Liver (tissue), 9 donors: ENCODE measurements around the gene NDUFV3. TPM values are rescaled to one million over a fixed set of nuclear protein-coding genes. Genes with fewer than 3 reads are reported as not detected.
"Not testable (repeated sequence)": the region's sequence is repeated elsewhere in the genome, so short reads cannot be mapped to it uniquely, and the experiment has no call there.

ENCODE experiments used
- DNase-seq: peaks from one replicate; pipeline ENCODE4 v3.0.0-alpha.2; 2017; ENCODE audit warnings: low spot score
- H3K27ac ChIP-seq, 2 donors: one replicate each; pipeline ENCODE4 v1.7.0; 2013; ENCODE audit warnings: inconsistent platforms in 2 of 2, low read length in 2 of 2, control low read depth in 1 of 2, low read depth in 1 of 2, mild to moderate bottlenecking in 1 of 2
- H3K27me3 ChIP-seq, 4 donors: one replicate each; pipeline versions ENCODE4 v1.6.1 to v1.7.0; 2013; ENCODE audit warnings: low read length in 3 of 4, inconsistent platforms in 1 of 4, mild to moderate bottlenecking in 1 of 4, moderate library complexity in 1 of 4; ENCODE audit not compliant: control insufficient read depth in 4 of 4, insufficient read depth in 4 of 4
- H3K36me3 ChIP-seq, 4 donors: one replicate each; pipeline versions ENCODE4 v1.6.1 to v1.7.0; 2013; ENCODE audit warnings: low read length in 3 of 4, mild to moderate bottlenecking in 3 of 4, low read depth in 1 of 4, moderate library complexity in 1 of 4; ENCODE audit not compliant: control insufficient read depth in 4 of 4, insufficient read depth in 3 of 4
- H3K4me1 ChIP-seq, 4 donors: one replicate each; pipeline versions ENCODE4 v1.6.1 to v1.7.0; 2013; ENCODE audit warnings: low read length in 3 of 4, mild to moderate bottlenecking in 3 of 4, moderate library complexity in 1 of 4; ENCODE audit not compliant: control insufficient read depth in 4 of 4, insufficient read depth in 4 of 4
- H3K4me3 ChIP-seq, 3 donors: one replicate each; pipeline versions ENCODE4 v1.6.1 to v1.7.0; 2013; ENCODE audit warnings: low read length in 3 of 3, control low read depth in 1 of 3, low read depth in 1 of 3, mild to moderate bottlenecking in 1 of 3
- H3K9ac ChIP-seq, 2 donors: one replicate each; pipeline ENCODE4 v1.7.0; 2013; ENCODE audit warnings: low read length in 2 of 2, mild to moderate bottlenecking in 2 of 2, moderate library complexity in 2 of 2, control low read depth in 1 of 2, low read depth in 1 of 2
- H3K9me3 ChIP-seq, 4 donors: one replicate each; pipeline versions ENCODE4 v1.6.1 to v1.7.0; 2013; ENCODE audit warnings: low read length in 3 of 4; ENCODE audit not compliant: control insufficient read depth in 4 of 4
- EGR1 ChIP-seq, 2 donors: IDR thresholded peaks; 2 replicates each; pipeline ENCODE4 v1.6.1; 2016 to 2018; ENCODE audit warnings: antibody characterized with exemption in 2 of 2, low read depth in 2 of 2
- FOXA1 ChIP-seq: IDR thresholded peaks from 2 replicates; pipeline ENCODE4 v1.6.1; 2016; ENCODE audit warnings: antibody characterized with exemption
- GABPA ChIP-seq, 2 donors: IDR thresholded peaks in 1 of 2; conservative IDR thresholded peaks in 1 of 2; 2 replicates each; pipeline ENCODE4 v1.6.1; 2016; ENCODE audit warnings: antibody characterized with exemption in 2 of 2, mild to moderate bottlenecking in 1 of 2, moderate library complexity in 1 of 2
- HNF4A ChIP-seq, 2 donors: conservative IDR thresholded peaks; 2 replicates each; pipeline ENCODE4 v1.6.1; 2016; ENCODE audit warnings: antibody characterized with exemption in 2 of 2, mild to moderate bottlenecking in 2 of 2
- HNF4G ChIP-seq: IDR thresholded peaks from 2 replicates; pipeline ENCODE4 v1.6.1; 2016; ENCODE audit warnings: antibody characterized with exemption
- JUND ChIP-seq, 2 donors: IDR thresholded peaks; 2 replicates each; pipeline ENCODE4 v1.6.1; 2016; ENCODE audit warnings: antibody characterized with exemption in 2 of 2
- RAD21 ChIP-seq, 2 donors: IDR thresholded peaks; 2 replicates each; pipeline ENCODE4 v1.6.1; 2016; ENCODE audit warnings: antibody characterized with exemption in 2 of 2, mild to moderate bottlenecking in 2 of 2
- RXRA ChIP-seq, 2 donors: IDR thresholded peaks; 2 replicates each; pipeline ENCODE4 v1.6.1; 2017 to 2018; ENCODE audit warnings: antibody characterized with exemption in 2 of 2, mild to moderate bottlenecking in 1 of 2
- TAF1 ChIP-seq: conservative IDR thresholded peaks from 2 replicates; pipeline ENCODE4 v1.6.1; 2016; ENCODE audit warnings: antibody characterized with exemption, mild to moderate bottlenecking
- YY1 ChIP-seq: IDR thresholded peaks from 2 replicates; pipeline ENCODE4 v1.6.1; 2016; ENCODE audit warnings: antibody characterized with exemption, mild to moderate bottlenecking
- WGBS: extraction: QIAGEN DNeasy Blood & Tissue Kit; methylation state at CpG from one replicate; pipeline ENCODE4 v1.1.7; 2013; 5-methylcytosine and 5-hydroxymethylcytosine counted together
- polyA plus RNA-seq, 2 donors: library from polyadenylated mRNA; stranded (reverse) in 1 of 2; unstranded in 1 of 2; fragments of 200-250 nt in 1 of 2; fragments of >200 nt in 1 of 2; fragmentation: Nextera tagmentation in 1 of 2; extraction: Ambion mirVana in 1 of 2; gene quantifications; one replicate each; pipeline versions ENCODE4 v1.2.1 to v1.2.3, GENCODE V29; 2013 to 2015
- total RNA-seq, 2 donors: library from RNA; depleted of rRNA; stranded (reverse); fragments of >200 nt; gene quantifications; one replicate each; pipeline ENCODE4 v1.2.3, GENCODE V29; 2014
- TF ChIP-seq, protein P1 (sequence below): IDR thresholded peaks from 2 replicates; pipeline ENCODE4 v1.6.1; 2016; ENCODE audit warnings: antibody characterized with exemption
- TF ChIP-seq, protein P2 (sequence below): IDR thresholded peaks from 2 replicates; pipeline ENCODE4 v1.6.1; 2016; ENCODE audit warnings: antibody characterized with exemption
- TF ChIP-seq, protein P3 (sequence below): fragments of 150-350 bp; IDR thresholded peaks from 2 replicates; pipeline ENCODE4 v1.5.1; 2017; ENCODE audit warnings: improper control_type of control experiment, low read depth, low read length; ENCODE audit not compliant: missing input control
- TF ChIP-seq, protein P4 (sequence below): IDR thresholded peaks from 2 replicates; pipeline ENCODE4 v1.6.1; 2016; ENCODE audit warnings: antibody characterized with exemption
- donor health status: healthy.
- donor health status: healthy.
- donor health status: healthy.
- donor health status: healthy.
- donor health status: healthy.

Gene NDUFV3
- total and polyA plus RNA-seq, 4 donors = 15.8 to 31.3 (median 21.9) TPM

DNA sequence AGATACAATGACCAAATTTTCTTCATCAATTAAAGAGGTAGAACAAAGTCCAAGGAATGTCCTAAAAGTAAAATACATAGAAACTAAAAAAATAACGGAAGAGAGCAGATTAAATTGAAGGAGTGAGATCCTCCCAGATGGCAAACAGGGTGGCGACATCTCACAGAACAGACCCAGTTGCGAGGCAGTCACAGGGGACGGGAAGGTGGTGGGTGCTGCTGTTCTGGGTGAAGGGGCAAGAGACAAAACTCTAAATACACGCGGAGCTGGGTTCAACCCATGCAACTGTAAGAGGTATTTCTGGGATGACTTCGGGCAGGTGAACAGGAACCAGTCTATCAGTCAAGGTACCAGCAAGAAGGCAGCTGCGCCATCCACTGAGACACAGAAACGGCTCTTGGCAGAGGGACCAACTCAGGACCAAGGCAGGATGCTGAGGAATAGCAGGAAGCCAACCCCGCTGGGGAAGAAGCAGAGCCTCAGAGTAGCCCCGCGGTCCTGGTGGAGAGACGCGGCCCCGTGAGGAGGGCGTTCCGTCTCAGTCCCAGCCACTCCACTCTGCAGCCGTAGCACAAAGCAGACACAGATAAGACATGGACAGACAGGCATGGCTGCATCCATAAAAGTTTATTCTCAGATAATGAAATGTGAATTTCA is 45.9 kb upstream of the NDUFV3 start:
- peaks cover 0 to 42% (median 18%) of the 10 kb centered on the region in 4 donors for H3K36me3 ChIP-seq
- TF ChIP-seq YY1 (no peak), RXRA (IDR thresholded peaks at IDR 0.05) (no peak), HNF4G (no peak), HNF4A (conservative IDR thresholded peaks at IDR 0.05) (no peak), EGR1 (IDR thresholded peaks at IDR 0.05; ENCODE audit: low read depth in 2 of 2) (no peak), TAF1 (no peak), RAD21 (IDR thresholded peaks at IDR 0.05) (no peak), FOXA1 (no peak), GABPA (IDR thresholded peaks at IDR 0.05 in 1 of 2, conservative IDR thresholded peaks at IDR 0.05 in 1 of 2) (no peak)
- TF ChIP-seq, protein P1, sequence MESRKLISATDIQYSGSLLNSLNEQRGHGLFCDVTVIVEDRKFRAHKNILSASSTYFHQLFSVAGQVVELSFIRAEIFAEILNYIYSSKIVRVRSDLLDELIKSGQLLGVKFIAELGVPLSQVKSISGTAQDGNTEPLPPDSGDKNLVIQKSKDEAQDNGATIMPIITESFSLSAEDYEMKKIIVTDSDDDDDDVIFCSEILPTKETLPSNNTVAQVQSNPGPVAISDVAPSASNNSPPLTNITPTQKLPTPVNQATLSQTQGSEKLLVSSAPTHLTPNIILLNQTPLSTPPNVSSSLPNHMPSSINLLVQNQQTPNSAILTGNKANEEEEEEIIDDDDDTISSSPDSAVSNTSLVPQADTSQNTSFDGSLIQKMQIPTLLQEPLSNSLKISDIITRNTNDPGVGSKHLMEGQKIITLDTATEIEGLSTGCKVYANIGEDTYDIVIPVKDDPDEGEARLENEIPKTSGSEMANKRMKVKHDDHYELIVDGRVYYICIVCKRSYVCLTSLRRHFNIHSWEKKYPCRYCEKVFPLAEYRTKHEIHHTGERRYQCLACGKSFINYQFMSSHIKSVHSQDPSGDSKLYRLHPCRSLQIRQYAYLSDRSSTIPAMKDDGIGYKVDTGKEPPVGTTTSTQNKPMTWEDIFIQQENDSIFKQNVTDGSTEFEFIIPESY = no peak
- TF ChIP-seq, protein P2, sequence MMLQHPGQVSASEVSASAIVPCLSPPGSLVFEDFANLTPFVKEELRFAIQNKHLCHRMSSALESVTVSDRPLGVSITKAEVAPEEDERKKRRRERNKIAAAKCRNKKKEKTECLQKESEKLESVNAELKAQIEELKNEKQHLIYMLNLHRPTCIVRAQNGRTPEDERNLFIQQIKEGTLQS = no peak
- TF ChIP-seq, protein P3, sequence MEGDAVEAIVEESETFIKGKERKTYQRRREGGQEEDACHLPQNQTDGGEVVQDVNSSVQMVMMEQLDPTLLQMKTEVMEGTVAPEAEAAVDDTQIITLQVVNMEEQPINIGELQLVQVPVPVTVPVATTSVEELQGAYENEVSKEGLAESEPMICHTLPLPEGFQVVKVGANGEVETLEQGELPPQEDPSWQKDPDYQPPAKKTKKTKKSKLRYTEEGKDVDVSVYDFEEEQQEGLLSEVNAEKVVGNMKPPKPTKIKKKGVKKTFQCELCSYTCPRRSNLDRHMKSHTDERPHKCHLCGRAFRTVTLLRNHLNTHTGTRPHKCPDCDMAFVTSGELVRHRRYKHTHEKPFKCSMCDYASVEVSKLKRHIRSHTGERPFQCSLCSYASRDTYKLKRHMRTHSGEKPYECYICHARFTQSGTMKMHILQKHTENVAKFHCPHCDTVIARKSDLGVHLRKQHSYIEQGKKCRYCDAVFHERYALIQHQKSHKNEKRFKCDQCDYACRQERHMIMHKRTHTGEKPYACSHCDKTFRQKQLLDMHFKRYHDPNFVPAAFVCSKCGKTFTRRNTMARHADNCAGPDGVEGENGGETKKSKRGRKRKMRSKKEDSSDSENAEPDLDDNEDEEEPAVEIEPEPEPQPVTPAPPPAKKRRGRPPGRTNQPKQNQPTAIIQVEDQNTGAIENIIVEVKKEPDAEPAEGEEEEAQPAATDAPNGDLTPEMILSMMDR = no peak
- H3K4me1 ChIP-seq = peaks cover 4 to 19% (median 10%) of the 10 kb centered on the region in 4 donors
- no peaks in the 10 kb centered on the region for H3K27me3 ChIP-seq
- no peak overlapping the region for H3K4me3 ChIP-seq
- no peak overlapping the region for H3K27ac ChIP-seq
- no peak for DNase-seq
- H3K9ac ChIP-seq = no peak overlapping the region
- WGBS = 89% methylated on average over 18 of the region's 18 CpGs
- H3K9me3 ChIP-seq = no peaks in the 10 kb centered on the region

DNA sequence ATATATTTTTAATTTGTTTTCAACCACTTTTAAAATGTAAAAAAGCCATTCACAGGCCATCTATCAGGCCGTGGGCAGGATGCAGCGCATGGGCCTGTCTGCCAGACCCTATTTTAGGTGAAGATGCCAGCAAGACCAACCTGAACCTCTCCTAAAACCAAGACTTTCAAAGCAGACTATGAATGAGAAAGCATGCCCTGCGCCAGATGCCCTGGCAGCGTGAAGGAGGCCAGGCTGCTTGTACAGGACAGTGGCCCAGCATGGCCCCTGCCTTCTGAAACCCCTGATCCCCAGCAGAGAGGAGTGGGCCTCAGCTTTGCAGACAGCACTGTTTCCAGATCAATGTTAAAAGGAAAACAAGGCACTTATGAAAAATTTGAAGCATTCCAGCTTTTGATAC is 45.4 kb upstream of the NDUFV3 start:
- no peak overlapping the region for H3K9ac ChIP-seq
- WGBS = 97% methylated on average over 4 of the region's 4 CpGs
- no peak for TF ChIP-seq JUND (IDR thresholded peaks at IDR 0.05)
- TF ChIP-seq, protein P3 = no peak
- TF ChIP-seq, protein P4, sequence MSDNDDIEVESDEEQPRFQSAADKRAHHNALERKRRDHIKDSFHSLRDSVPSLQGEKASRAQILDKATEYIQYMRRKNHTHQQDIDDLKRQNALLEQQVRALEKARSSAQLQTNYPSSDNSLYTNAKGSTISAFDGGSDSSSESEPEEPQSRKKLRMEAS = no peak
- TF ChIP-seq HNF4A (conservative IDR thresholded peaks at IDR 0.05) = no peak
- TF ChIP-seq HNF4G = no peak
- TF ChIP-seq, protein P1 = no peak
- DNase-seq = no peak
- no peak overlapping the region for H3K27ac ChIP-seq
- H3K27me3 ChIP-seq = no peaks in the 10 kb centered on the region
- no peak overlapping the region for H3K4me3 ChIP-seq
- peaks cover 4 to 19% (median 10%) of the 10 kb centered on the region in 4 donors for H3K4me1 ChIP-seq
- H3K36me3 ChIP-seq = peaks cover 0 to 41% (median 20%) of the 10 kb centered on the region in 4 donors
- H3K9me3 ChIP-seq = no peaks in the 10 kb centered on the region

DNA sequence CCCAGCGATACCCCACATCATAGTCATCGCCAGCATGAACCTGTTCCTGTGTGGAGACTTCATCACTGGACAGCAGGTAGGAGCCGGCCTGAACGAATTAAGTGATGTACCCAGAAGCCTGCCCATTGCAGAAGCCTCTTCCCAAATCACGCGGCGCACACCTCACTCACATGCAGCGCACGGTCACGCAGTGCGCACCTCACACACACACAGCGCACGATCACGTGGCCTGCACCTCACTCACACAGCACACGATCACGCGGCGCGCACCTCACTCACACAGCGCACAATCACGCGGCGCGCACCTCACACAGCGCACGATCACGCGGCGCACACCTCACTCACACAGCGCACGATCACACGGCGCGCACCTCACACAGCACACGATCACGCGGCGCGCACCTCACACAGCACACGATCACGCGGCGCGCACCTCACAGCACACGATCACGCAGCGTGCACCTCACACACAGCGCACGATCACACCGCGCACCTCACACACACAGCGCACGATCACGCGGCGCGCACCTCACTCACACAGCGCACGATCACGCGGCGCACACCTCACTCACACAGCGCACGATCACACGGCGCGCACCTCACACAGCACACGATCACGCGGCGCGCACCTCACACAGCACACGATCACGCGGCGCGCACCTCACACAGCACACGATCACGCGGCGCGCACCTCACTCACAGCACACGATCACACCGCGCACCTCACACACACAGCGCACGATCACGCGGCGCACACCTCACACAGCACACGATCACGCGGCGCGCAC is 44.8 kb upstream of the NDUFV3 start:
- not testable (repeated sequence) for H3K27me3 ChIP-seq, H3K9ac ChIP-seq, DNase-seq, H3K27ac ChIP-seq, H3K9me3 ChIP-seq, H3K4me3 ChIP-seq
- H3K36me3 ChIP-seq = peaks cover 0 to 46% (median 19%) of the 10 kb centered on the region in 4 donors
- 96% methylated on average over 68 of the region's 95 CpGs for WGBS
- H3K4me1 ChIP-seq = peaks cover 4 to 19% (median 10%) of the 10 kb centered on the region in 4 donors
